ENCODE results near the gene HCK.

HCK gene

GRCh38 chr20:32129863-32130262 is 77.8 kb downstream of the HCK start:
- DNase-seq (ENCODE audit: low read depth) = no peak

GRCh38 chr20:32130352-32130751 is 78.3 kb downstream of the HCK start:
- no peak for DNase-seq (ENCODE audit: low read depth)

GRCh38 chr20:32130965-32131364 is 78.9 kb downstream of the HCK start:
- no peak for DNase-seq (ENCODE audit: low read depth)

GRCh38 chr20:32132911-32133549 is 81.0 kb downstream of the HCK start:
- DNase-seq (ENCODE audit: low read depth) = no peak

GRCh38 chr20:32134026-32134425 is 82.0 kb downstream of the HCK start:
- DNase-seq (ENCODE audit: low read depth) = no peak

- no peak for DNase-seq (ENCODE audit: low read depth)
These were observed 84.0 kb downstream of the HCK start for GRCh38 chr20:32135983-32136515.

- no peak for DNase-seq (ENCODE audit: low read depth)
These were observed 86.9 kb downstream of the HCK start for GRCh38 chr20:32138921-32139320.

- no peak for DNase-seq (ENCODE audit: low read depth)
These were observed 87.9 kb downstream of the HCK start for GRCh38 chr20:32139947-32140346.

- no peak for DNase-seq (ENCODE audit: low read depth)
These were observed 88.6 kb downstream of the HCK start for GRCh38 chr20:32140603-32141002.

- DNase-seq (ENCODE audit: low read depth) = no peak
These were observed 89.5 kb downstream of the HCK start for GRCh38 chr20:32141465-32141980.

GRCh38 chr20:32142088-32142487 is 90.0 kb downstream of the HCK start:
- no peak for DNase-seq (ENCODE audit: low read depth)

- DNase-seq (ENCODE audit: low read depth) = no peak
These were observed 90.9 kb downstream of the HCK start for GRCh38 chr20:32142991-32143390.

GRCh38 chr20:32144898-32145662 is 93.0 kb downstream of the HCK start:
- DNase-seq (ENCODE audit: low read depth) = no peak

GRCh38 chr20:32149566-32150170 is 97.6 kb downstream of the HCK start:
- DNase-seq (ENCODE audit: low read depth) = no peak

GRCh38 chr20:32150291-32150848 is 98.3 kb downstream of the HCK start:
- DNase-seq (ENCODE audit: low read depth) = no peak
